GM12878 (cell line): ENCODE data around the gene TRIAP1. TPM values are rescaled to one million over a fixed set of nuclear protein-coding genes. Genes with fewer than 3 reads are reported as not detected.
A peak's percentile ranks its signal among the peaks of the same experiment; 100 is the strongest.

Experiments used
- ASH2L ChIP-seq: fragments of 300-600, 200-600 bp; sonication (generic); IDR thresholded peaks from 2 replicates; pipeline ENCODE4 v1.6.1; 2017; ENCODE audit warnings: low read depth, mild to moderate bottlenecking, borderline replicate concordance
- ATF3 ChIP-seq: IDR thresholded peaks from 2 replicates; pipeline ENCODE4 v1.6.1; 2011; ENCODE audit warnings: low read depth, mild to moderate bottlenecking, low read length, moderate library complexity, borderline replicate concordance; ENCODE audit errors: extremely low read depth
- ATF7 ChIP-seq: fragments of 450-650 bp; IDR thresholded peaks from 2 replicates; pipeline ENCODE4 v1.6.1; 2016; ENCODE audit warnings: low read depth, mild to moderate bottlenecking
- BACH1 ChIP-seq: fragments of 450-650 bp; IDR thresholded peaks from 2 replicates; pipeline ENCODE4 v1.6.1; 2017; ENCODE audit warnings: mild to moderate bottlenecking, borderline replicate concordance
- CBX3 ChIP-seq: fragments of 200-600 bp; sonication (generic); IDR thresholded peaks from 2 replicates; pipeline ENCODE4 v1.6.1; 2016; ENCODE audit warnings: low read depth, borderline replicate concordance
- HDAC6 ChIP-seq: fragments of 200-600 bp; sonication (generic); IDR thresholded peaks from one replicate; pipeline ENCODE4 v1.8.0; 2017; ENCODE audit warnings: antibody characterized with exemption; ENCODE audit not compliant: unreplicated experiment
- IRF5 ChIP-seq: fragments of 450-650 bp; IDR thresholded peaks from 2 replicates; pipeline ENCODE4 v1.6.1; 2017; ENCODE audit warnings: borderline replicate concordance
- MEF2A ChIP-seq: IDR thresholded peaks from 2 replicates; pipeline ENCODE4 v1.6.1; 2011; ENCODE audit warnings: low read depth, mild to moderate bottlenecking, low read length, moderate library complexity; ENCODE audit not compliant: insufficient read depth
- NBN ChIP-seq: fragments of 450-650 bp; IDR thresholded peaks from 2 replicates; pipeline ENCODE4 v1.6.1; 2016
- NFYA ChIP-seq: IDR thresholded peaks from 2 replicates; pipeline ENCODE4 v1.6.1; 2011; ENCODE audit warnings: low read depth, mild to moderate bottlenecking, low read length, improper control_type of control experiment, borderline replicate concordance
- NFYB ChIP-seq: IDR thresholded peaks from 2 replicates; pipeline ENCODE4 v1.6.1; 2011; ENCODE audit warnings: low read depth, mild to moderate bottlenecking, low read length, improper control_type of control experiment, moderate library complexity; ENCODE audit not compliant: insufficient read depth
- PAX5 ChIP-seq: IDR thresholded peaks from 2 replicates; pipeline ENCODE4 v1.6.1; 2011; ENCODE audit warnings: low read depth, low read length, borderline replicate concordance
- PAX8 ChIP-seq: fragments of 450-650 bp; IDR thresholded peaks from 2 replicates; pipeline ENCODE4 v1.6.1; 2017; ENCODE audit warnings: mild to moderate bottlenecking, moderate library complexity
- PBX3 ChIP-seq: IDR thresholded peaks from 2 replicates; pipeline ENCODE4 v1.6.1; 2011; ENCODE audit warnings: mild to moderate bottlenecking, low read depth, low read length, moderate library complexity; ENCODE audit not compliant: insufficient replicate concordance
- RCOR1 ChIP-seq: conservative IDR thresholded peaks from 2 replicates; pipeline ENCODE4 v1.6.1; 2012; ENCODE audit warnings: low read depth, low read length, improper control_type of control experiment
- RELB ChIP-seq: fragments of 450-650 bp; IDR thresholded peaks from 2 replicates; pipeline ENCODE4 v1.6.1; 2017; ENCODE audit warnings: low read depth, mild to moderate bottlenecking, moderate library complexity
- RUNX3 ChIP-seq: IDR thresholded peaks from 2 replicates; pipeline ENCODE4 v1.6.1; 2012; ENCODE audit warnings: low read length, inconsistent platforms
- SKIL ChIP-seq: fragments of 450-650 bp; IDR thresholded peaks from 2 replicates; pipeline ENCODE4 v1.6.1; 2017; ENCODE audit warnings: mild to moderate bottlenecking, low read depth, inconsistent platforms; ENCODE audit not compliant: poor library complexity, severe bottlenecking
- SUZ12 ChIP-seq: fragments of 200-600 bp; sonication (generic); IDR thresholded peaks from one replicate; pipeline ENCODE4 v1.6.1; 2018; ENCODE audit warnings: antibody characterized with exemption, mild to moderate bottlenecking; ENCODE audit not compliant: unreplicated experiment
- USF1 ChIP-seq: IDR thresholded peaks from 2 replicates; pipeline ENCODE4 v1.6.1; 2011; ENCODE audit warnings: borderline replicate concordance, low read depth, mild to moderate bottlenecking, moderate library complexity, mixed read lengths, low read length; ENCODE audit not compliant: insufficient read depth; ENCODE audit errors: extremely low read length
- ZNF274 ChIP-seq: IDR thresholded peaks from one replicate; pipeline ENCODE4 v1.8.0; 2011; ENCODE audit not compliant: insufficient read length, insufficient read depth
- polyA plus RNA-seq, 11 experiments: library from polyadenylated mRNA; depleted of rRNA in 4 of 11; unstranded in 6 of 11; stranded (reverse) in 5 of 11; fragments of >200 nt; fragmentation: Nextera tagmentation in 4 of 11; fragmentation: Illumina TruSeq in 1 of 11; extraction: Ambion mirVana in 4 of 11; extraction: Trizol in 1 of 11; gene quantifications; 1 replicate in 1 of 11; 2 replicates in 10 of 11; pipeline versions ENCODE4 v1.2.1 to v1.2.3, GENCODE V29; 2011 to 2016; ENCODE audit warnings: inconsistent platforms in 2 of 11, missing spikeins in 2 of 11, low read depth in 1 of 11
- total RNA-seq, 4 experiments: library from RNA; depleted of rRNA in 3 of 4; stranded (reverse); fragments of >200 nt in 3 of 4; fragmentation: Illumina TruSeq in 1 of 4; extraction: Trizol in 1 of 4; gene quantifications; 2 replicates each; pipeline versions ENCODE4 v1.2.1 to v1.2.3, GENCODE V29; 2013 to 2021

Gene TRIAP1
- total and polyA plus RNA-seq, 10 of the 15 experiments (the other 5 are each of a cell fraction or from before 2014, with no cell fraction given): 44.8 to 346 (median 80.8) TPM

GRCh38 chr12:120437735-120438494 lies 8.3 kb downstream of the TRIAP1 start, which contains the start of gene COX6A1 (continued):
- TF ChIP-seq SKIL (no peak), SUZ12 (no peak), ATF7 (peak; percentile 14; the same call in 1 of the 2 replicates), RCOR1 (no peak), PAX8 (no peak), HDAC6 (no peak), CBX3 (no peak), RELB (peak; percentile 85), RUNX3 (peak; percentile 29; the same call in 1 of the 2 replicates), PAX5 (no peak), ATF3 (no peak), ASH2L (no peak), IRF5 (no peak), MEF2A (no peak), USF1 (no peak), PBX3 (no peak), BACH1 (peak; percentile 53; the same call in 1 of the 2 replicates), NBN (no peak), NFYB (peak; percentile 64; the same call in 1 of the 2 replicates), ZNF274 (no peak), NFYA (no peak)
